SIG-M5 treated with dmso at 0.1 percent for 504 hours (cell line): ENCODE data around the gene SKIC3.

Experiments
- DNase-seq: peaks from one replicate; lab custom pipeline; 2025; ENCODE audit not compliant: unreplicated experiment; lab: John Stamatoyannopoulos, UW

The SKIC3 gene

GRCh38 chr5:95554647-95555548 lies at the start of gene SKIC3, which contains the start of gene ARSK:
SKIC3 (minus strand) TSS chr5:95554977; CDS start chr5:95547150, 7,827 bp downstream.
ARSK (plus strand) TSS chr5:95555101; CDS start chr5:95555279, 178 bp downstream.
- peak; percentile 99 for DNase-seq

GRCh38 chr5:95600557-95600956 lies 45.8 kb upstream of the SKIC3 start:
- no peak for DNase-seq

DNA sequence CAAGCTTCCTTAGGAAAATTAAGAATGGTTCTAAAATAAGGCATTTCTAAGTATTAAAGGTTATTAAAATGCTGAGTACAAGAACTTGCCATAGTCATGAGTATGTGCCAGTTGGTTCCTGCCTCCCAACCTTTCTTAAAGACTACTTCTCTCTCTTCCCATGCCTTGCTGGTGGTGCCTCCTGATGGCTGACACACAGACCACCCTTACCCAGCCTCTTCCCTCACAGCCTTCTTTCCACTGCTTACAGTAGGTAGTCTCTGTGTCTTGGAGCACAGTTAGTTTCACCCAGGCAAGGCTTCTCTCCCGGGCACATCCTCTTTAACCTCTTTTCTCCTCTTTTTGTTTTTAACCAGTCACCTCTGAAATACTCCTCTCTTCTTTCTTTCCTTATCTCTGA lies 44.5 kb upstream of the SKIC3 start:
- DNase-seq, result no peak

- no peak for DNase-seq
Measured at GRCh38 chr5:95595289-95595931, 40.6 kb upstream of the SKIC3 start.

DNA sequence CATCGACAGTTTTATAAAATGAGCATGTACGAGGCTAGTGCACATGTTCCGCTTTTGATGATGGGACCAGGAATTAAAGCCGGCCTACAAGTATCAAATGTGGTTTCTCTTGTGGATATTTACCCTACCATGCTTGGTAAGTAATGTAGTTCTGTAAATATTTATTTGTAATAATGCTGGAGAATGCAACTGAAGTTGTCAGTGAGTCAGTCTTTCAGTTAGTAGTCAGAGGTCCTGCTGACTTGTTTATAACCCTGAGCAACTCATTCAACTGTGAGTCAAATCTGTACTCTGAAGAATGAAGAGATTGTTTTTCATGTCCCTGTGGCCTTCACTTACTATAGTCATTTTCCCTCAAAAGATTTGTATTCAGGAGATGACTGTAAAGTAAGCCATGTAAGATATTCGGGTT lies 36.7 kb upstream of the SKIC3 start:
- no peak for DNase-seq

DNA sequence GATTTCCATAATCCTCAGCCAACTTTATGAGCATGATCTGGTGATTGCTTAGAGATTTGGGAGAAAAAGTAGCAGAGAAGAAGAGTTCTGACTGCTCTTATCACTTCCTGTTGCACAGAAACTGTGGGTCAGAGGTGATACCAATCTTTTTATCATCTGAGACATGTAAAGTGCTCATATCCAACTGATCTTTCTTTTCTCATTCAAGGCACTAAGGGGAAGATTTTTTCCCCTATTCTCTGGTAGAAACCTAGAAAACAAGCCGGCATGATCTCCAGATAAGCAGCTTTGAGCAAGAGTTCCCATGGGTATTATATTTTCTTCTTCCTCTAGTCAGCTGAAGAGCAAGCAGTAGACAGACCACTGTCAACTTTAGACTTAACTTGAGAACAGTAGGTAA lies 36.1 kb upstream of the SKIC3 start:
- no peak for DNase-seq

- DNase-seq, result no peak
Measured at GRCh38 chr5:95583992-95584391, 29.2 kb upstream of the SKIC3 start.

DNA sequence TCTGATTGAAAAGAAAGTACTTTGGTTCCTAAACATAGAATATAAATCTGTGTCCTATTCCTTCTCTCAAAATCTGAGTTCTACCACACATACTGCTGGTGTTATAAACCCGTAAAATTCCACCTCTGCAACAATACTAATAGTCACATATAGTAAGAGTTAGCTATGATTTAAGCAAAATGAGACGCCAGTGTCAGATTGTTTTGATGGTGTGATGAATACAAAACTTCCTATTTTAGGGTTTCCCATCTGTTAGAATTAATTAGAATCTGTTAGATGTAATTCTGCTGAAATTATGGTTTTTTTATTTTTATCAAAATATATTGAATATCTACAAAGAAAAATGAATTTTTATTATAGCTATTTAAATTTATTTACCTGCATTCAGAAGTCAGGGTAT lies 26.8 kb upstream of the SKIC3 start:
- DNase-seq, result no peak

DNA sequence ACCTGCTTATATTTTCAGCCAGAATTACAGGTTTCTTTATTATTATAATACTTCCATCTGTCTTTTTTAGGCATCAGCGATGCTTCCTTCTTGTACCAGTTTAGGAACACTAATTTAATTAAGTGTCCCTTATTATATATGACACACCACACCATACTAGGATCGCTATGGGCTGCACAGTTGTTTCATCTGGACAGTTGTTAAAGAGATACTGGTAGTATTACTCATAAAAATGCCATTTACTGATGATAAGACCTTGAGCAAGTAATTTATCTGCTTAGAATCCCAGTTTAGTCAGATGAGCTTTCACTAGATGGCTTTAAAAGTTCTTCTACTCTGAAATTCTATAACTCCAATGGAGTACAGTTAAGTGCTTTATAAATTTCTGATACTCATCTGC lies 17.2 kb upstream of the SKIC3 start:
- DNase-seq, result no peak

DNA sequence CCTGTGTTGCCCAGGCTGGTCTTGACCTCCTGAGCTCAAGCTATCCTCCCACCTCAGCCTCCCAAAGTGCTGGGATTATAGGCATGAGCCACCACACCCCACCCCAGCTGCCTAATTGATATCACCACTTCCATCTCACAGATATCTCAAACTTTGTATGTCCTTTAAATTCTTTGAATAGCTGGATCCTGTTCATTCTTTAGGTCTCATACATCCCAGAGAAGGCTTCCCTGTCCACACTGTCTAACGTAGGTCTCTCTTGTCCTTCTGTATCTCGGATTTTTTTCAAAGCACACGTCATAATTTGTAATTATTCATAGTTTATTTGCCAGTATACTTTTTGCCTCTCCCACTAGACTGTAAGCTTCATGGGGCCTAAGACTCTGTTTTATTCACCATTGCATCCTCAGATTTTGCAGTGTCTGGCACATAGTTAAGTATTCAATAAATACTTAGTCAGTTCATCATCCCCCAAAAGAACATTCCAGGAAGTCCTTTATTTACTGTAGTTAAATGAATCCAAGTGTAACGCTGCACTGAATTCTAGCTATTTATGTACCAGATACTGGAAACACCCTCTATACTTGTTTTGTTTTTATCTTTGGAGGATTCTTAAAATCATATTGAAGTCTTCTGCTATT lies 10.6 kb upstream of the SKIC3 start:
- no peak for DNase-seq

DNA sequence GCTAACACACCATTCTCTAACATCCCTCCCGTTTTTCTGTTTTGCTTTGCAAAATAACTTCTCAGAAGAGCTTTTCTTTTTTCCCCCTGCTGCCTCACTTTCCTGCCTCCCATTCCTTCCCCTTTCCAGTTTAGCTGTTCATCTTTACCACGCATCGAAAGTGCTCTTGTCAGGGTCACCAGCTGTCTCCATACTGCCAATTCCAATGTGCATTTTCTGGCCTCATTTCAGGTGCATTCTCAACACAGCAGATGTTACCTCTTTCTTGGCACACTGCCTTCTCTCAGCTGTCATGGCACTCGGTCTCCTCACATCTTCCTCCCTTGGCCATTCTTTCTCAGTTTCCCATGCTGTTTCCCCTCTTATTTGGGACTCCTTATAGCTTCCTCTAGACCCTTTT lies 9.7 kb upstream of the SKIC3 start:
- no peak for DNase-seq

- DNase-seq, result no peak
Measured at GRCh38 chr5:95563367-95563766, 8.6 kb upstream of the SKIC3 start.

GRCh38 chr5:95562282-95562681 lies 7.5 kb upstream of the SKIC3 start:
- DNase-seq, result no peak

GRCh38 chr5:95557841-95558240 lies 3.1 kb upstream of the SKIC3 start:
- no peak for DNase-seq

DNA sequence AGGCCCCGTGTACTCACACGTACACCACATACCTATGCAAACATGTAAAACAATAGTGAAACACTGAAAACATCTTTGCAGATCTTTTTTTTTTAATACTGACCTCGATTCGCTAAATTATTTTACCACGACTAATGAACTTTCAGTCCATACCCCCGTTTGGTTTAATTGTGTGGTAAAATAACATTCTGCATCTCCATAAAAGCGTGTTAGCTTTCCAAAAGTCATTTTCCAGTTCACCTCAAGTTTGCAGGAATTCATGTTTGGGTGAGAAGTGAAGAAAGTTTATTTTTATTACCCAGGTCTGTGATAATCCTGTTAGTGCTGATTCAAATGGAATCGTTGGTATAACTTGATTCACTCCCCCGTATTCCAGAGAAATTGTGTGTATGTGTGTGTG lies 776 bp upstream of the SKIC3 start:
- peak; percentile 2 for DNase-seq

DNA sequence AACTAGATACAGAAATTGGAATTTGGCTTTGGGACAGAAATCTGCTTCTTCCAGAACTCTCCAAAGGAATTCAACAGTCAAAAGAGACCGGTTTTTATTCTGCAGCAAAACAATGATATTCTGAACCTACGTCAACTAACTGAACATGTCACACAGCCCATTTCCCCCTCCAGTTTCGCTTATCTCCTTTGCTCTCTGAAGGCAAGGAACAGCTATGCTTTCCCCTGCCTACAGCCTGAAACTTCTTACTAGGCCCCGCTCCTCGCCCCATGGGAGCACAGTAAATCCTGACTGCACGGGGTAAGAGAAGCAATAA lies 488 bp downstream of the SKIC3 start:
- DNase-seq, result peak; percentile 75

DNA sequence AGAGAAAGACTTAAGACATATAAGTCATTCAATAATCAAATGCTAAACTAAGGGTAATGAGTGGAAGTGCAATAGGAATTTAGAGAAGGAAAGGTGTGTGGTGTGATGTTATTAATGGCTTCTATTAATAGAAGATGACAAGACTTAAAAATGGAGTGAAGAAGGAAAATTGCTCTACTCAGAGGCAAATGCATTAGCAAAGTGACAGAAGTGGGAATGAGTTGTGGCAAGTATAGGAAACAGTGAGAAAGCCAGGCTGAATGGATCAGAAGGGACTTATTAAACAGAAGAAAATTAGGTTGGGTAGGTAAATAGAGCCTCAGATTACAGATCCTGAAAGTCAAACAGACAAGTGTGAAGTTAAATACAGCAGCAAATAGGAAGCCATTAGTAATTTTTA lies 5.7 kb downstream of the SKIC3 start:
- DNase-seq, result no peak

DNA sequence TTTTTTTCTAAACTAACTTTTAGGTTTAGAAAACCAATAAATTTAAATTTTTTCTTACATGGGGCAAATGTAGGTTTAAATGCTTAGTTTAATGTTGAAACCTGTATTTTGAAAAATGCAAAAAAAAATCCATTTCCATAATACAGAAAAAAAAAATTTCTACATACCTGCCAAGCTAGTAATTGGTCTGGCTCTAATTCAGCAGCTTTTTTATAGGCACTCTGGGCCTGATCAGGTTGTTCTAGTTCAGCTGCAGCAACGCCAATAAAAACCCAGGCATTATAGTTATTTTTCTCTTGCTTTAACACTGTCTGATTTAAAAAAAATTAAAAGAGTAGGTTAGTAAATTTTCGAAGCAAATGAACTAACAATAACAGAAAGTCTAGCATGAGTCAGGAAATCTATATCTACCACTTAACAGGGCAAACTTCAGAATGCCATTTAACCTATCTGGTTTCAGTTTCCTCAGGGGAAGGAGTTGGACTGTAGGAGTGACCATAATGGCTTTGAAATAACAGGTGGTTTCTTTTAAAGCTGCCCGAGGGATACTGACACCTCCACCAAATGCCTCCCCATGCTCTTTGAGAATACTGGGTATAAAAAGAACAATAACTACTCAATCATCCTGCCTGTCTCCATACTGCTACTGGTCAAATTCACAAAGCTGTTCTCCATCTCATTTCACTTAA lies 11.6 kb downstream of the SKIC3 start:
- no peak for DNase-seq

DNA sequence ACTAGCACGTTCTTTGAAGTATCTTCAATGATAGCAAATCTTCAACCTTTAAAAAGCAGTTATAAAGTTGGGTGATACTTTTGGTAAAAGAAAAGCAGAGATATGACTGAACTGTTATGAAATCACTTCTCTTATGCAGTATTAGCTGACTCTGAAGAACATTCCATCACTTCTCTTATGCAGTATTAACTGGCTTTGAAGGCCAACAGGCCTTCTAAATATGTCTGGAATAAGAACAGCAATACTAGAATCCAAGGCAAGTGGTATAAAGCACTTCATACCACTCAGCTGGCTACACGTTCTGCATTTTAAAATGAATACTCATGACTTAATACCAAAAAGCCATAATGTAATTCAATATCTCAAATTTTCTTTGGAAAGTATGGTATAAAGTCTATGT lies 17.3 kb downstream of the SKIC3 start:
- DNase-seq, result no peak

DNA sequence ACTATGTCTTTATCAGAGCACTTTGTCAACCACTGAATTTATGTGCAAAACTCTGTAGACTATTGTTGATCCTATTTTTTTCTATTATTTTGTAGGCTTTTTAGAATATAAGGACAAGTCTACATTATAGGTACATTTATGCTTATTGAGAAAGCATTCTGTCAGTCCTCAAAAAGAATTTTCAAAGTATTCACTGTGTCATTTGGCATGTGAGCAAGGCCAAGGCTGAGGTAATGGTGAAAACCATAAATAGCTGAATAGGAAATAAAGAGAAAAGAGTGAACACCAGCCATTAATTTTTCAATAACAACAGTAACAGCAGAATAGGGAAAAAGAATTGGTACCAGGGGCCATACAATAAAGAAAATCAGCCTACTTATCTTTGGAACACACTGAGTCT lies 21.0 kb downstream of the SKIC3 start:
- no peak for DNase-seq

DNA sequence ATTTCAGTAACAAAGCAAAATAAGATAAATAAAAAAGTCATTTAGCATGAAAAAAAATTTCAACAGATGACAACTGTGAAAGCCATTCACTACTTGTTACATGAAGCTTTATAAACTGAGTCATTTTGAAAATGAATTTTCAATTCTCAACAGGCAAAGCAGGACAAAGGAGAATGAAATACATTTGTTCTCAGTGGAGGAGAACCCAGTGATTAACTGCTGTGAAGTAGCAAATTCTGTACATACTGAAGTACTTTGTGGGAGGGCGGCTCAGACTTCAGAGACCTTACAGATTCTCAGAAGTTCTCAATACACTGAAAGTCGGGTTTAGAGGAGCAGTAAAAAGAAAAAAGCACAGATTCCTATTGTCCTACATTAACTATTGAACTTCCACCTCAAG lies 21.7 kb downstream of the SKIC3 start:
- no peak for DNase-seq

- DNase-seq, result no peak
Measured at GRCh38 chr5:95532415-95532814, 22.4 kb downstream of the SKIC3 start.
